HTERT RPE-1 (cell line): Measurements from ENCODE around the gene FCRL4.

Source experiments
- in situ Hi-C: fragments of 300-500 bp; cut with MboI; formaldehyde crosslinking; loops from 4 replicates; pipeline ENCODE4 v1.14.3; 2020; ENCODE audit warnings: low sequenced_read_pairs

FCRL4 gene

DNA sequence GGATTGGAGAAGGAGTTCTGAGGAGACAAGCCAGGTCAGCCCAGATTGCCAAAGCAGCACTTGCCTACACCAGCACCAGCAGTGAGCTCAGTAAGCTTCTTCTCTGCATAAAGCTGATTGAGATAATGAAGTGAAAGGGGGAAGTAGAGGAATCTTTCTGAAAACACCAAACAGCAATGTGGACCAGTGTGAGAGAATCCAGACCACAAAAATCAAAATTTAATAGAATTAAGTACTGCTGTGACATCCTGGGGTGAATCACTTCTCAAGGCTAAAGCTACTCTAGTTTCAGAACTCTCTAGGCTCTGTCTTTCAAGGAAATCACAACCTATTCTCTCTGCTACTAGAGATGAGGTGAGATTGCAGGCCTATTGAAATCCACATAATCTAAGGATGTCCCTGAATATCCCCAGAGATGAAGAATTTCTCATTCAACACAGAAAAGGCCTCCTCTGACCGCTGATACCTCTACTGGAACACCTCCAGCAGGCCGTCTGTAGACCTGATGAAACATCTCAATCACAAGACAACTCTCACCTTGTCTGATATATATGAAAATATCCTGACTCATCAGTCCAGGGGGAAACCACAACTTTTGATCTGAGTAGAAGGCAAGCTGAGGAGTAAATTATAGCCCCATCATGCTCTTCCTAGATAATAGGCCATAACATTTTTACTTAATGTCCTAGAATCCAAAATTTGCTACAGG is at the start of gene FCRL4:
FCRL4 (minus strand) TSS at position 127 of the 709 bp plus-strand sequence. CDS start 141 bp downstream, outside the sequence.
- in situ Hi-C loops = no loop called here

DNA sequence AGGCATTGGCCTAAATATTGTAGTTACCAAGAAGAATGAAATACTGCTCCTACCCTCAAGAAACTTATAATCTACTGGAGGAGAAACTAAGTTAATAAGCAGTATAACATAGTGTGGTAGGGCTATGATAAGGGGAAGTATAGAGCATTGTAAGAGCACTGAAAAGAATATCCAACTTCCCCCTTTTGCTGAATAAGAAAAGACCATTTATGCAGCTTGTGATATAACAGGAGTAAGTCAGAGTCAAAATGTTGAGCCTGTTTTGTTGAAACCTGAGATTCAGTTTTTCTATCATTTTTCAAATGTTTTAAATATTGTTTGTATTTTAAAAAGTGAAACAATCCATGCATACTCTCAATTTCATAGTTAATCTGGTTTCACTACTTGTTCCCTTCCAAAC is 48.3 kb upstream of the FCRL4 start:
- in situ Hi-C loops = no loop called here

- in situ Hi-C loops = no loop called here
Measured at GRCh38 chr1:157641177-157641576, 43.3 kb upstream of the FCRL4 start.

DNA sequence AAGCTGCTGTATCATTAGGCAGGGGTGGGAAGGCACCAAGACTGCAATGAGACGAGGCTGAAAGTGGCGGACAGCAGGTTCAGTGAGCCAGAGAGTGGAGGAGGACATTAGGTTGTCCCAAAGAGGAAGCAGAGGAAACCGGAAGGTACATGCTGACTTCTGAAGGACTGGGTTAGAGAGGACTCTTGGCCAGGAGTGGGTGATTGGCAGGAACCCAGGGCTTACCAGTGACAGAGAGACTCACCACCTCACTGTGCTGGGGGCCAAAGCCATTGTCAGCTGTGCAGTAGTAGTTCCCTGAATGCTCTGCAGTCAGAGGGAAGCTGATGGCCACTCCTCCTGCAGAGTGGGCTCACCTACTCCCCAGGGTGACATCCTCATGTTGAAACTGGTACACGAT is 41.9 kb upstream of the FCRL4 start:
- in situ Hi-C loops = no loop called here

- in situ Hi-C loops = no loop called here
Measured at GRCh38 chr1:157628773-157629172, 30.9 kb upstream of the FCRL4 start.

DNA sequence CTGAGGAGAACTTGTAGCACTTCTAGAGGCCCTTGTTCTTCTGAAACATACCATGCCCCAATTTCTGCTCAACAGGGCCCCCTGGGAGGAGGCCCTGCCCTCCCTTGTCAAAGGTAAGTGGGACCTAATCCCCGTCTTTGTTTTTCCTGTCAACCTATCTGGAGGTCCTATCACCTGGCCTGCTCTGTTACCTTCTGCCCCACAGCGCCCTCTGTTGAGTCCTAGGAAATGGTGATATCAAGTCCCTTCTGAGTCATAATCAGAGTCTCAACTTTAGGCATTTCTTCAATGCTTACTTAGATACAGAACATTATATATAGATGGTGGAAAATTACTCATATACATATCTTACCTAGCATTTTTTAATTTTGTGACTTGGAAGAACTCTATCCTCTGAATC is 28.2 kb upstream of the FCRL4 start:
- in situ Hi-C loops = no loop called here

DNA sequence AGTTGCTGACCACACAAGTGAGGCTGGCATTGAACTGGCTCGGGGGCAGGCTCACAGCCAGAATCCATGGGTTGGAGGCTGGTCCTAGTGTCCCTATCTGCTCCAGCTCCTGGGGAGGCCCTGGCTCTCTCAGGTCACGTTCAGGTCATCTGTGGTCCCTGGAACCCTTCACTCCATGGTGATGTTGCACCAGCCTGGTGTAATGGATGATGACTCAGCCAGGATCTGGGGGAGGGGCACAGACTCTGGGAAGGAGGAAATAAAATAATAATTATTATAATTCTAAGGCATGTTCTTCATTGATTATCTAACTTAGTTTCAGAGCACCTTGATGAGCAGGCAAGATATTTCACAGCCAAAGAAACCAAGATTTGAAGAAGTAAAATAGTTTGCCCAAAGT is 26.6 kb upstream of the FCRL4 start:
- in situ Hi-C loops = no loop called here

DNA sequence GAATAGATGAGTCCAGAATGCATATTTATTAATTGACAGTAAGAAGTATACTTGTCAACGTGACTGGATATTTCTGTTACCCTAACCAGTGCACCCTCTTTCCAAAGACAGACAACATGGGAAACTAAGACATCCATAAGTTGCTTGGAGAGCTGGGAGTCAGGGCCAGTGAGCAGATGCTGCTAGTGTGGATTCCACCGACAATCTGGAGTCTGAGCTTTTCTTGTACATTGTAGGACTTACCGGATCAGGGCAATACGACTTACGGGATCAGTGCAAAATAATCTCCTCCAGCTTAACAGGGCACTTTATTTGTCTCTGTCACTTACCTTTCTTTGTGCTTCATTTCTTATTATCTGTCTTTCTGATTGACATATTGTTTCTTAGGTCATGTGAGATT is 24.6 kb upstream of the FCRL4 start:
- in situ Hi-C loops = no loop called here

- in situ Hi-C loops = no loop called here
Measured at GRCh38 chr1:157618190-157618589, 20.3 kb upstream of the FCRL4 start.

- in situ Hi-C loops = no loop called here
Measured at GRCh38 chr1:157600236-157600635, 2.4 kb upstream of the FCRL4 start.

DNA sequence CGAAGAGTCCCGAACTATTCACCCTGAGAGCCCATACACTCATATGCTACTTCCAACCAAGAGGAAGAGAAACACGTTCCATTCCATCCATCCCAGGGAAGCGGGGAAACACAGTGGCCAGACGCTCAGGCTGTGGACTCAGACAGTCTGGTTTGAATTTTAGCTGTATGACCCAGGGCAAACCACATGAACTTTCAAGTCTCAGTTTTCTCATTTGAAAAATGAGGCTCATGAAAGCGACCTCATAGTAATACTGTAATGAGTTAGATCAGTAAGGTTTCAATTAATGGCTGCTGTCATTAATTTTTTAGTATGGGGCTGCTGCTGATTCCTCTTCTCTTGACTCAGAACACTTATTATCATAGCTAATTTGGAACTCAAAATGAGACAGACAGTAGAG is 1.5 kb downstream of the FCRL4 start:
- in situ Hi-C loops = no loop called here

GRCh38 chr1:157595356-157595755 is 2.5 kb downstream of the FCRL4 start:
- in situ Hi-C loops = no loop called here

GRCh38 chr1:157585984-157586383 is 11.9 kb downstream of the FCRL4 start:
- in situ Hi-C loops = no loop called here

DNA sequence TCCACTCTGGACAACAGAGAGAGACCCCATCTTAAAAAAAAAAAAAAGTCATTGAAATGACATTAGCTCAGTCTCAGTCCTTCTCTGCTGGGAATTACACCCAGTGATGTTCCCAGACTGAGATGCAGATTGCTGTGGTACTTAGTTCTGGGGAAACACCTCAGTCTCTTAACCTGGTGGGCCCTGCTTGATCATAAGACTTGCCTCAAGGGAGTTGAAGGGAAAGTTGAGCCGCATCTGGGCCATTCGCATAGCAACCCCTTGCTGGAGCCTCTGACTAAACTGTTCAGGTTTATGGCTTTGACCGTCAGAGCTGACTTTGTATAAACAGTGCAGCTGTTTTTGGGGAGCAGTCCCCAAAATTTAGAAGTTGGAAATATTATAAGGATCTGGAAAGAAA is 13.4 kb downstream of the FCRL4 start:
- in situ Hi-C loops = no loop called here

- in situ Hi-C loops = no loop called here
Measured at GRCh38 chr1:157580828-157581210, 17.1 kb downstream of the FCRL4 start.

- in situ Hi-C loops = no loop called here
Measured at GRCh38 chr1:157580179-157580827, 17.6 kb downstream of the FCRL4 start.

GRCh38 chr1:157577420-157577819 is 20.5 kb downstream of the FCRL4 start:
- in situ Hi-C loops = no loop called here

- in situ Hi-C loops = no loop called here
Measured at GRCh38 chr1:157575744-157576143, 22.1 kb downstream of the FCRL4 start.

- in situ Hi-C loops = no loop called here
Measured at GRCh38 chr1:157574836-157575235, 23.0 kb downstream of the FCRL4 start.

DNA sequence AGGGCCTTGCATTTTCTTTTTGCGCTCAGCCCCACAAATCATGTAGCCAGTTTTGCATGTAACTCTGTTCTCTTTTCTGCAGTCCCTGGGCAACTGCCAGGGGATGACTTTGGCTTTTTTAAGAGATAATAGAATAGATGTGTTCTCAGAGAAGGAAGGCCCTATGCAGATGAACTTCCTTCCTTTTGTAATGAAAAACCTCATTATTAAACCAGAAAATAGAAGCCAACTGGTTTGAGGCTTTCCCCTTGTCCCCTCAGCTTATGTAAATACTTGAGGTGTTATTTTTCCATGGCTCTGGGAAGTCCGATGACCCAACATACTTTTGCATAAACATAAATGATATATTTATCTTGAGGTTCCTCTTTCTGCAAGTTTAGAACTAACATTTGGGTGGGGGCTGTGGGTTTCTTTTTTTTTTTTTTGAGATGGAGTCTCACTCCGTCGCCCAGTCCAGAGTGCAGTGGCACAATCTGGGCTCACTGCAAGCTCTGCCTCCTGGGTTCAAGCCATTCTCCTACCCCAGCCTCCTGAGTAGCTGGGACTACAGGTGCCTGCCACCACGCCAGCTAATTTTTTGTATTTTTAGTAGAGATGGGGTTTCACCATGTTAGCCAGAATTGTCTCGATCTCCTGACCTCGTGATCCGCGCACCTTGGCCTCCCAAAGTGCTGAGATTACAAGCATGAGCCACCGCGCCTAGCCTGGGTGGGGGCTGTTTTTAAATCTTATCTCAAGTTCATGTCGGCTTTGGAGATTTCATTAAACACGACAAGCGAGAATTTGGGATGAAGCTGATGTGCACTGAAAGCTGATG is 31.2 kb downstream of the FCRL4 start:
- in situ Hi-C loops = no loop called here

GRCh38 chr1:157562515-157562914 is 35.4 kb downstream of the FCRL4 start:
- in situ Hi-C loops = no loop called here

- in situ Hi-C loops = no loop called here
Measured at GRCh38 chr1:157558119-157558518, 39.8 kb downstream of the FCRL4 start.
